ENCODE results near the gene SNTB2.

The SNTB2 gene

DNA sequence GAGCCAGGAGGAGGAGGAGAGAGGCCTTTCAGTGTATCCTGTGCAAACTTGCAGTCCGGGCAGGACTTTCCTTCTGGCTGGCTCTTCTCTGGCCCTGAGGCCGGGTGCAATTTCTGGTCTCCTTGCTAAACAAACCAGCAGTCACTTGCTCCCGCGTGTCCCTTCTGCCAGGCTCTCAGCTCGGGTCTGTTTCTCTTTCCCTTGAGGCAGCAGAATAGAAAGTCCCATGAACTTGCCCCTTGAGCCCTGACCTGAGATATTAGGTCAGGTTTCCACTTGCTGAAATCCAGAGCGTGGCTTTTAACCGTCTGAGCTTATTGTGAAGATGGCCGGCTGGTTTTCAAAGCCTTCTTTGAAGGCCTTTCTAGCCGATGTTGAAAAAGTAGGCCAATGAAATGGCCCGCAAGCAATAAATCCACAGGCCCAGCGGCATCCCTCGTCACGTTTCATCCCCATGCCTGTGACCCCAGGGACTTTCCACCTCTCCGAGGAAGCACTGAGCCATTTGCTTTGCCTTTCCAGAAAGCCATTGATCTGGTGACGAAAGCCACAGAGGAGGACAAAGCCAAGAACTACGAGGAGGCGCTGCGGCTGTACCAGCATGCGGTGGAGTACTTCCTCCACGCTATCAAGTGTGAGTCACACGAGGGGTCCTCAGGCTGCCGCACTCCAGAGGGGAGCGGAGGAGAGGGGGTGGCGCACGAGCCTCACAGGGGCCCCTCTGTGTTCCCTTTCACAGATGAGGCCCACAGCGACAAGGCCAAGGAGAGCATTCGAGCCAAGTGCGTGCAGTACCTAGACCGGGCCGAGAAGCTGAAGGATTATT, 128.7 kb downstream of the SNTB2 start:
- no peak overlapping the region for H3K4me3 ChIP-seq (ENCODE audit: low read depth, low read length)
- H3K9me3 ChIP-seq (ENCODE audit: severe bottlenecking): no peaks in the 10 kb centered on the region
- peaks cover 72% of the 10 kb centered on the region for H3K36me3 ChIP-seq
- no peak overlapping the region for H3K27ac ChIP-seq
- no peaks in the 10 kb centered on the region for H3K27me3 ChIP-seq (ENCODE audit: insufficient read depth, low read depth, severe bottlenecking)
- DNase-seq: no peak
- TF ChIP-seq, protein P1, sequence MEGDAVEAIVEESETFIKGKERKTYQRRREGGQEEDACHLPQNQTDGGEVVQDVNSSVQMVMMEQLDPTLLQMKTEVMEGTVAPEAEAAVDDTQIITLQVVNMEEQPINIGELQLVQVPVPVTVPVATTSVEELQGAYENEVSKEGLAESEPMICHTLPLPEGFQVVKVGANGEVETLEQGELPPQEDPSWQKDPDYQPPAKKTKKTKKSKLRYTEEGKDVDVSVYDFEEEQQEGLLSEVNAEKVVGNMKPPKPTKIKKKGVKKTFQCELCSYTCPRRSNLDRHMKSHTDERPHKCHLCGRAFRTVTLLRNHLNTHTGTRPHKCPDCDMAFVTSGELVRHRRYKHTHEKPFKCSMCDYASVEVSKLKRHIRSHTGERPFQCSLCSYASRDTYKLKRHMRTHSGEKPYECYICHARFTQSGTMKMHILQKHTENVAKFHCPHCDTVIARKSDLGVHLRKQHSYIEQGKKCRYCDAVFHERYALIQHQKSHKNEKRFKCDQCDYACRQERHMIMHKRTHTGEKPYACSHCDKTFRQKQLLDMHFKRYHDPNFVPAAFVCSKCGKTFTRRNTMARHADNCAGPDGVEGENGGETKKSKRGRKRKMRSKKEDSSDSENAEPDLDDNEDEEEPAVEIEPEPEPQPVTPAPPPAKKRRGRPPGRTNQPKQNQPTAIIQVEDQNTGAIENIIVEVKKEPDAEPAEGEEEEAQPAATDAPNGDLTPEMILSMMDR (IDR thresholded peaks at IDR 0.05; ENCODE audit: low read depth, low read length): no peak

DNA sequence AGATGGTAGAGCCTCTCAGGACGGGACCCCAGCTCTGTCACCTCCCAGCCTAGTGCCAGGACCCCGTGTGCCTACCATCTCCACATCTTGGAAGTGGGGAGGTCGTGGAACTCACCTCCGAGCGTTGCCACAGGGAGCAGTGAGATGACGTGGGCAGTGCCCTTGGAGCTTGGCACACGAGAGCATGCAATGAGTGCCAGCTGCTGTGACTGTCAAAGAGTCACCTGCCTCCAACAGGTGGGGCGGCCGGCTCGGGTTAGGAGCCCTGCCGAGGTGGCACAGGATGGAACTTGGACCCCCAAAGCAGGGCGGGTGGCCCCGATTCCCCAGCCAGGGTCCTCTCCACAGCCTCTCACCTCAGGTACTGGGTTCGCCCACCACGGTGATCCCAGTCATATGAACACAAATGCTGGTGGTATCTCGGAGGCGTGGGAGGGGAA, 129.7 kb downstream of the SNTB2 start:
- Histone ChIP-seq H3K27ac (no peak overlapping the region), H3K36me3 (peaks cover 80% of the 10 kb centered on the region), H3K9me3 (ENCODE audit: severe bottlenecking) (no peaks in the 10 kb centered on the region), H3K27me3 (ENCODE audit: insufficient read depth, low read depth, severe bottlenecking) (no peaks in the 10 kb centered on the region), H3K4me3 (ENCODE audit: low read depth, low read length) (no peak overlapping the region)
- TF ChIP-seq, protein P1 (IDR thresholded peaks at IDR 0.05; ENCODE audit: low read depth, low read length): no peak
- no peak for DNase-seq

- no peak for DNase-seq
- Histone ChIP-seq H3K4me3 (ENCODE audit: low read depth, low read length) (no peak overlapping the region), H3K36me3 (peaks cover 89% of the 10 kb centered on the region), H3K27me3 (ENCODE audit: insufficient read depth, low read depth, severe bottlenecking) (no peaks in the 10 kb centered on the region), H3K9me3 (ENCODE audit: severe bottlenecking) (no peaks in the 10 kb centered on the region), H3K27ac (no peak overlapping the region)
- TF ChIP-seq, protein P1 (IDR thresholded peaks at IDR 0.05; ENCODE audit: low read depth, low read length): no peak
These were observed 131.4 kb downstream of the SNTB2 start for GRCh38 chr16:69318177-69318910.

DNA sequence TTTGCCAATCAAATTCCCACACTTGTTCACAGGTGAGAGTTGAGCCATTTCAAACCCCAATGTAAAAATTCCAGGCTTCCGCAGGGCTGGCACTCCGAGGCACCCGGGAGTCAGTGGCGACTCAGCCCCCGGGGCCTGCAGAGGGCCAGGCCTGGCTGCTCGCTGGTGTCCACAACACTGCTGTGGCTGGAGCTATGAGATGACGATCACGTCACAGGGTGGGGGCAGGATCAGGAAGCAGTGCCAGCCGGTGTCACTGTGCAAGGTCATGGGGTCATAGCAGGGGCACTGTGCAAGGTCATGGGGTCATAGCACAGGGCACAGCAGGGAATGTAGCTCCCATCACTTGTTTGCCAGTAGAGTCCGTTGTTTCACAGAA, 131.9 kb downstream of the SNTB2 start:
- TF ChIP-seq, protein P1 (IDR thresholded peaks at IDR 0.05; ENCODE audit: low read depth, low read length): no peak
- Histone ChIP-seq H3K4me3 (ENCODE audit: low read depth, low read length) (no peak overlapping the region), H3K9me3 (ENCODE audit: severe bottlenecking) (no peaks in the 10 kb centered on the region), H3K36me3 (peaks cover 91% of the 10 kb centered on the region), H3K27ac (no peak overlapping the region), H3K27me3 (ENCODE audit: insufficient read depth, low read depth, severe bottlenecking) (no peaks in the 10 kb centered on the region)
- DNase-seq: no peak

GRCh38 chr16:69319381-69319780, 132.4 kb downstream of the SNTB2 start:
- Histone ChIP-seq H3K36me3 (peaks cover 91% of the 10 kb centered on the region), H3K27ac (no peak overlapping the region), H3K9me3 (ENCODE audit: severe bottlenecking) (no peaks in the 10 kb centered on the region), H3K4me3 (ENCODE audit: low read depth, low read length) (no peak overlapping the region), H3K27me3 (ENCODE audit: insufficient read depth, low read depth, severe bottlenecking) (no peaks in the 10 kb centered on the region)
- TF ChIP-seq, protein P1 (IDR thresholded peaks at IDR 0.05; ENCODE audit: low read depth, low read length): no peak
- no peak for DNase-seq
